ENCODE results near the gene P2RX3.
"Not testable (repeated sequence)": the region's sequence is repeated elsewhere in the genome, so short reads cannot be mapped to it uniquely, and the experiment has no call there.

P2RX3 gene

GRCh38 chr11:57353852-57354251 lies 15.7 kb downstream of the P2RX3 start:
- DNase-seq: no peak

DNA sequence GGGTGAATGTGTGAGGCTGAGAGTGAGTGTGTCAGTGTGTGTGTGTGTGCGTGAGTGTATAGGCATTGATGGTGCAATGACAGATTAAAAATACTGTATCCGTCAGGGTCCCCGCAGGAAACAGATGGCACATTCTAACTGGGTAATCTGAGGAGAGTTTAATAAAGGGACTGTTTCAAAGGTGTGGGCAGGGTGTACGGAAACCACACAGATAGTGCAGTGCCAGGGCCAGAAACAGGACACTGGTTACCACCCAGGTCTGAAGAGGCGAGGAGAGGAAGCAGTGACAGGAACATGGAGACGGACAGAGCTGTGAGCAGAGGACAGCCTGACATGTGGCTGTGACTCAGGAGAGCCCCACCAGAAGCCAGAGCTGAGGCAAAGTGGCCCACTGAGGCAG lies 16.5 kb downstream of the P2RX3 start:
- no peak for DNase-seq

DNA sequence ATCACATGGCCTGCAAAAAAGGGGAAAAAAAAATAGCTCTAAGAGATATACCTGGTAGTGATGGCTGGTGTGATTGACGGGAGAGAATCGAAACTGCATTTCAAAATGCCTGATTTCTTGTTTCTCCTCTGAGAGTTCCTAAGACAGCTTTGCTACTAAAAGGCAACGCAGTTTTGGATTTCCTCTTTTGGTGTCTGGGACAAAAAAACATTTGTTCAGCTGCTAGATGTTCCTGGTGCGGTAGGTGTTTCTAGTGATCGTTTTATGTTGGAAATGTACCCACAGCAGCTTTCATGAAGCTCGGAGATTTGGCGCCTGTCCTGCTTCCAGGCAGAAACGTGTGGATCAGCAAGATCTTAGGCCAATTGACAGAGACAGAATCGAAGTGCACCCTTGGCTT lies 18.1 kb downstream of the P2RX3 start:
- DNase-seq: no peak

GRCh38 chr11:57357310-57357709 lies 19.2 kb downstream of the P2RX3 start:
- no peak for DNase-seq

- DNase-seq: no peak
Observed at GRCh38 chr11:57357856-57358255, 19.7 kb downstream of the P2RX3 start.

DNA sequence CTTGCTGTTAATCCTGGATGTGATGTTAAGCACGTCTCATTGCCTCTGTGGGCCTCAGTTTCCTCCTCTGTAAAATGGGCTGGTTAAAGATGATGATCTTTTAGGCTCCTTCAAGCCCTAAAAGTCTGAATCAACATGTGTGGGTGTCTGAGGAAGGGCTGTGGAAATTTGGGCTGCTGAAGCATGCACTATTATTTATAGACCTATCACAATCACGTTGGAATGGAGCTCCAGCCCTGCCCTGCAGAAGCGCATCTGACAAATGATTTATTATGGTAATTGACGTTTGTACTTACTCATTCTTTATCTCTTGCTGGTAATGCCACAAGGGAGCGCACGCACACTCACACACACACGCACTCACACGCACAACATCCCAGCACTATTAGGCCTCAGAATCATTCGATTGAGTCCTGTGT lies 20.4 kb downstream of the P2RX3 start:
- DNase-seq: no peak

DNA sequence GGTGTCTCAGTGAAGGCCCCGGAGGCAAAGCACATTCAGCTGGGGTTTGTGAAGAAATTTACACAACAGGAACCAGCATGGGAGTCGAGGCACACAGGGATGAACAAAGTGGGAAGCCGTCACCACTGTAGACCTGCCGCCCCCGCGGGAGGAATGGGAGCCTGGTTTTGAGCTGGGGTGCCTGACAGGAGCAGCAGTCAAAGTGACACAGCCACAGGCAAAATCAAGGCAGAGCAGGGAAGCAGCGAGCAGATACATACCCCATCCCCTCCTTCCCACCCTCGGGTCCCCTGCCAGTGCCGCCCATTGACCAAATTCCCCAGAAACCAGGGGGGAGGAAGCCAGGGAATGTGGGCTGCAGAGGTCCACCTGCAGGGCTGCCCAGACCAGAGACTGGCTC lies 20.8 kb downstream of the P2RX3 start:
- no peak for DNase-seq

DNA sequence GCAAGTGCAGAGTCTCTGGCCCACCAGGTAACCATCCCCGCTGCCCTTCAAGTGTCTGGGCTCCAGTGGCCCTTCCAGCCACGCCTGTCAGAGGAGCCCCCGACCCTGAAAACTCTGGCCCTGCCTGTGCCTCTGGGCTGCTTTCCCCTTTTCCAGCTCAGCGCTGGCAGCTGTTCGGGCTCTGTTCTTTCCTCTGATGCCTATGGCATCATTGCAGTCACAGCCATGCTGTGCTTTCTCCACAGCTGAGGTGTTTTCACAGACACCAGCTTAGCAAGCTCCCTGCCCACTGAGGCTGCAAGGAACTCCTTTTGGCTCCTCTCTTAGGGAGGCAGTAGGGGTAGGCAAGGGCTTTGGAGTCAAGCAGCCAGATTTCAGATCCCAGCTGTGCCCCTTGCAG lies 21.2 kb downstream of the P2RX3 start:
- DNase-seq: no peak

DNA sequence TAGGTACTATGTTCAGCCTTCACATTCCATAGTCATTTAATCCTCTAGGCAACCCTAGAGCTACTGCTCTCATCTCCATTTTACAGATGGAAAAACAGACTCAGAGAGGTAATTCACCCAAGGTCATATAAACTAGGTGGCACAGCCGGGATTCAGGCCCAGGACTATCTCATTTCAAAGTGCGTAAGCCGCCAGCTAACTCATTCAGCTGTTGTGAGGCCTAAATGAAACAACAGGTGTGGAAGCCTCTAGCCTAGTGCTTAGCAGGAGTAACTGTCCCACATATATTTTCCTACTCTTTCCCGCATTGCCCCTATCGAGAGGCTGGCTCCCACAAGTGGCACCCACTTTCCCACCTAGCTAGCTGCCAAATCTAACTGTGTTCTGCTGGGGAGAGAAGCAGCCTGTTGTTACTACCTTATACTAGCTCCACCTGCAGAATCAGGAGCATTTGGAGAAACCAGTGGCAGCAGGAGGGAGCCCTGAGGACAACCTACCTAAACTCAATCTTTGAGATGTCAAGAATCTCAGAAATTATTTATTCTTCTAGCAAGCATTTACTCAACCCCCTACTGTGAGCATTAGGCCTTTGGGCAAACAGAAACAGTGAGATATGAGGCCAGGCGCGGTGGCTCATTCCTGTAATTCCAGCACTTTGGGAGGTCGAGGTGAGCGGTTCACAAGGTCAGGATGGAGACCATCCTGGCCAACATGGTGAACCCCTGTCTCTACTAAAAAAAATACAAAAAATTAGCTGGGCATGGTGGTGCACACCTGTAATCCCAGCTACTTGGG lies 21.9 kb downstream of the P2RX3 start:
- DNase-seq: no peak

DNA sequence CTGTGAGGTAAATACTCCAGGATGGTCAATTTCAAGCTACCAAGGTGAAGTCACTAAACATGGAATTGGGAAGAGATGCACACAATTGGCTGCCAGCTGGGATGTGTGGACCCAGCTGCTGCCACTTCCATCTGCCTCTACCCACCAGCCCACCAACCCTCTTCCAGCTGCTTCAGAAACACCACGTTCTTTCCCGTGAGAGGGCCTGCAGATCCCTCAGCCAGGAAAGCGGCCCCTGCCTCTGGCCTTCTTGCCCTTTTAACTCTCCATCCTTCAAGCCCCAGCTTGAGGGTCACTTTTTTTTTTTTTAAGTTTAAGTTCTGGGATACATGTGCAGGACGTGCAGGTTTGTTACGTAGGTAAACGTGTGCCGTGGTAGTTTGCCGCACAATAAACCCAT lies 22.8 kb downstream of the P2RX3 start:
- DNase-seq: no peak

GRCh38 chr11:57361420-57361819 lies 23.3 kb downstream of the P2RX3 start:
- DNase-seq: not testable (repeated sequence)

DNA sequence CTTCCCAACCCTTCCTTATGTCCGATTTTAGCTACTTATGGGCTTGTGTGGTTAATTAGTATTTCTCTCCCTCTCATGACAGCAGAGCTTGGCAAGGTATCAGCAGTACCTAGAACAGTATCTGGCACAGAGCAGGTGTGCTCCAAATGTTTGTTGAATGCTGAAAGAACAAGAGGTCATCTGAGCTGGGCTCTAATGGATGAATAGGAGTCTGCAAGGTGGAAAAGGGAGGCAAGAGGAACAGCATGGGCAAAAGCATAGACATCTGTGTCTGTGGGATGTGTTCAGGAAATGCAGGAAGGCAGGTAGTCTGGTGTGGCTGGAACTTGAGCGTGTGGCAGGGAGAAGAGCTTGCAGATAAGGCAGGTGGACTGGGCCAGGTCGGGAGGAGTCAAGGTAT lies 23.8 kb downstream of the P2RX3 start:
- no peak for DNase-seq

- no peak for DNase-seq
Observed at GRCh38 chr11:57363131-57364080, 25.3 kb downstream of the P2RX3 start.

DNA sequence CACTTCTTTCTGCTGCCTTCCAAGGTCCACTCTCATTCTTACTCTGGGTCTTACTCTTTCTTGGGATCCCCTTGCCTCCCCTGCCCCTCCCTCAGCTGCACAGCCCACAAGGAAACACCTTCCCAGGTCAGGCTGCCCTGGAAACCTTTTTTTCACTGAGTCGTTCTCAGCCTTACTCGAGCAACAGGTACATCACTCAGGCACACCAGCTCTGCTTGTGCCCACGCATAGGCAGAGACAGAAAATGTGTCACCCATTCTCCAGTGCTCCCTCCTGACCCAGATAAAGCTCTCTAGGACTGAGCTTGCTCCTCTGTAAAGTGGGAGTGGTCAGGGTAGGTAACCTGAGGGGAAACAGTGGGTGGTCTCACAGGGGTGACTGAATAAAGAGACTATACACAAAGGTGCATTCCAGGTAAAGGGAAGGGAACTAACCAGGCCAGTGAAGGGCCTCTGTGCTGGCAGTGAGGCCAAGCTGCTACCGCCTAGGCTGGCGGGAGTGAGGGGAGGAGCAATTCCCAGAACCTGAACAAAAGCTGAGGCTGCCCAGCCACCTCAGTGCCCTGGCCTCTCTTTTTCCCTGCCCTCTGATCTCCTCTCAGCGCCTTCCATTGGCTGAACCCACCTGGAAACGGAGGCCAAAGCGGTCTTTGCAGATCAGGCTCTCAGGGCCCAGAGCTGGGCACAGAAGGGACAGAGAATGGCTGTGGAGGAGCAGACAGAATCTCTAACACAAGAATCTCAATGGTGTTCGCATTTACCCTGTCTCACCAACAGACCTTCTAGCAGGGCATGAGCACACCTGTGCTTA lies 26.9 kb downstream of the P2RX3 start:
- DNase-seq: no peak

DNA sequence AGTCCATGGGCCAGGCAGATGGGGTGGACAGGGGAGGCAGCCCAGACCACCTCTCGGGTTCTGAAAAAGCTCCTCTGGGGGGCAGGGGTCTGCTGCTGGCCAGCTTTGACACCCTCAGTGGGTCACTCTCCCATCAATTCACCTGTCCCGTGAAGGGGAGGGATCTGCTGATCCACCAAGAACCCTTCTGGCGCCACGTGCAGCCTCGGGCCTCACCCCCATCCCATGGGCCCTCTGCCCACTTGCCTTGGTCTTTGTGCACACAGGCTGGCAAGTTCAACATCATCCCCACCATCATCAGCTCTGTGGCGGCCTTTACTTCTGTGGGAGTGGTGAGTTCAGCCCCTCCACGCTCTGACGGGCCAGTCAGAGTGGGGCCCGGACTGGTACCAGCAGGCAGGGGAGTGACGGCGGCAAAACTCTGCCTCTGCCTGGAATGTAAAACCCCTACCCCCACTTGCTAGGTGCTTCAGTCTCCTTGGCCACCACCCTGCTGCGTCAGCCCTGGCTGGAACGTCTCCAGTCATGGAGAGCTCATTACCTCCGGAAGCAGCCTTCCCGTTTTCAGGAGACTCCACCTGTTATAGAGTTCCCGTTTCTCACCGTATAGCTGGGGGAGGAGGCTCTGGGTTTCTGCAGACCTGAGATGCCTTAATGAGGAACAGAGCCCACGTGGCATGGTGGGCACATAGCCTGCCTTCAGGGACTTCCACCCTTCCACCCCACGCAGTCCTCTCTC lies 30.1 kb downstream of the P2RX3 start:
- no peak for DNase-seq

GRCh38 chr11:57368845-57369232 lies 30.7 kb downstream of the P2RX3 start:
- no peak for DNase-seq

- no peak for DNase-seq
Observed at GRCh38 chr11:57370251-57370650, 32.1 kb downstream of the P2RX3 start.

GRCh38 chr11:57370941-57371340 lies 32.8 kb downstream of the P2RX3 start:
- no peak for DNase-seq

GRCh38 chr11:57373146-57373545 lies 35.0 kb downstream of the P2RX3 start:
- no peak for DNase-seq

DNA sequence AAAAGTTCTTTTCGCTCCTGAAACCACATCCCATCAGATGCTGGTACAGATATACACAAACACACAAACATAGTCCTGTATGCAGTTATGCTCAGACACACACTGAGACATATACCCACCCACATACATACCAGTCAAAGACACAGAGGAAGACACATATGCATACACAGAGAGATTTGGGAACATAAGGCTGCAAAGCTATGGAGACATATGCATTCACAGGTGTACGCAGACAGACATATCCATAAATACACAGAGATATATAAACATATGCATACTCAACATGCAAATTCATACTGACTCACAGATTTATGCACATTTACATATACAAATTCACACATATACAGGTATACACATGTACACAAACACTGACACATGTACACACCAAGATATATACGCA lies 36.8 kb downstream of the P2RX3 start:
- no peak for DNase-seq

GRCh38 chr11:57375490-57375889 lies 37.3 kb downstream of the P2RX3 start:
- DNase-seq: no peak
